Measurements from ENCODE around the gene KLHL30.

GRCh38 chr2:238141541-238142318 is 3.3 kb downstream of the KLHL30 start:
- TF ChIP-seq CTCF (IDR thresholded peaks at IDR 0.05) (no peak), POLR2AphosphoS5 (IDR thresholded peaks at IDR 0.05) (no peak)

All from breast epithelium (tissue), 3 donors.